Astrocyte (in vitro differentiated cells and primary cell): ENCODE results near the gene CDHR1.

Source experiments
- EZH2 ChIP-seq: IDR thresholded peaks from 2 replicates; pipeline ENCODE4 v1.6.1; 2012; ENCODE audit warnings: mild to moderate bottlenecking, low read length, inconsistent platforms; ENCODE audit not compliant: insufficient read depth
- TF ChIP-seq, protein P1 (sequence below): IDR thresholded peaks from 2 replicates; pipeline ENCODE4 v1.5.1; 2011; ENCODE audit warnings: low read depth, mild to moderate bottlenecking, inconsistent platforms, low read length, moderate library complexity; ENCODE audit not compliant: insufficient read depth

- TF ChIP-seq, protein P1, sequence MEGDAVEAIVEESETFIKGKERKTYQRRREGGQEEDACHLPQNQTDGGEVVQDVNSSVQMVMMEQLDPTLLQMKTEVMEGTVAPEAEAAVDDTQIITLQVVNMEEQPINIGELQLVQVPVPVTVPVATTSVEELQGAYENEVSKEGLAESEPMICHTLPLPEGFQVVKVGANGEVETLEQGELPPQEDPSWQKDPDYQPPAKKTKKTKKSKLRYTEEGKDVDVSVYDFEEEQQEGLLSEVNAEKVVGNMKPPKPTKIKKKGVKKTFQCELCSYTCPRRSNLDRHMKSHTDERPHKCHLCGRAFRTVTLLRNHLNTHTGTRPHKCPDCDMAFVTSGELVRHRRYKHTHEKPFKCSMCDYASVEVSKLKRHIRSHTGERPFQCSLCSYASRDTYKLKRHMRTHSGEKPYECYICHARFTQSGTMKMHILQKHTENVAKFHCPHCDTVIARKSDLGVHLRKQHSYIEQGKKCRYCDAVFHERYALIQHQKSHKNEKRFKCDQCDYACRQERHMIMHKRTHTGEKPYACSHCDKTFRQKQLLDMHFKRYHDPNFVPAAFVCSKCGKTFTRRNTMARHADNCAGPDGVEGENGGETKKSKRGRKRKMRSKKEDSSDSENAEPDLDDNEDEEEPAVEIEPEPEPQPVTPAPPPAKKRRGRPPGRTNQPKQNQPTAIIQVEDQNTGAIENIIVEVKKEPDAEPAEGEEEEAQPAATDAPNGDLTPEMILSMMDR, result no peak
- TF ChIP-seq EZH2, result no peak
Measured at GRCh38 chr10:84147347-84147746, 47.0 kb upstream of the CDHR1 start.
